SK-N-SH treated with all-trans-retinoic acid at 6 μM for 48 hours (cell line): Measurements from ENCODE around the gene ASCC3.
A peak's percentile ranks its signal among the peaks of the same experiment; 100 is the strongest.
"Not testable (repeated sequence)": the region's sequence is repeated elsewhere in the genome, so short reads cannot be mapped to it uniquely, and the experiment has no call there.

Experiments used
- ATAC-seq: fragments of 200-7000 bp; cut with Tn5 transposase; 3 replicates; pipeline ENCODE4 v1.9.1; 2020; ENCODE audit warnings: mild to moderate bottlenecking, moderate library complexity
- ARNTL ChIP-seq: fragments of 450-650 bp; formaldehyde crosslinking; IDR thresholded peaks from 2 replicates; pipeline ENCODE4 v1.5.0; 2020; ENCODE audit warnings: low read depth, mild to moderate bottlenecking, moderate library complexity, borderline replicate concordance
- BACH2 ChIP-seq: fragments of 250-450 bp; sonication (Bioruptor Pico); IDR thresholded peaks from 2 replicates; pipeline ENCODE4 v1.9.0; 2021; ENCODE audit warnings: mild to moderate bottlenecking, borderline replicate concordance
- ESRRG ChIP-seq: fragments of 250-450 bp; sonication (Bioruptor Pico); IDR thresholded peaks from 2 replicates; pipeline ENCODE4 v1.6.1; 2021; ENCODE audit warnings: mild to moderate bottlenecking
- GLIS3 ChIP-seq: fragments of 250-450 bp; sonication (Bioruptor Pico); IDR thresholded peaks from 2 replicates; pipeline ENCODE4 v1.5.0; 2020; ENCODE audit warnings: mild to moderate bottlenecking, moderate library complexity
- ISL1 ChIP-seq: fragments of 250-450 bp; sonication (Bioruptor Pico); IDR thresholded peaks from 2 replicates; pipeline ENCODE4 v2.1.2; 2022; ENCODE audit warnings: mild to moderate bottlenecking, moderate library complexity
- OSR1 ChIP-seq: fragments of 250-450 bp; sonication (Bioruptor Pico); IDR thresholded peaks from 2 replicates; pipeline ENCODE4 v1.8.0; 2022; ENCODE audit warnings: moderate library complexity, mild to moderate bottlenecking, inconsistent platforms
- PPARA ChIP-seq: fragments of 250-450 bp; sonication (Bioruptor Pico); IDR thresholded peaks from 2 replicates; pipeline ENCODE4 v1.5.0; 2020; ENCODE audit warnings: mild to moderate bottlenecking, borderline replicate concordance
- RARB ChIP-seq: fragments of 250-450 bp; sonication (Bioruptor Pico); IDR thresholded peaks from 2 replicates; pipeline ENCODE4 v1.8.0; 2021; ENCODE audit warnings: mild to moderate bottlenecking, moderate library complexity
- SNAI2 ChIP-seq: fragments of 250-450 bp; sonication (Bioruptor Pico); IDR thresholded peaks from 2 replicates; pipeline ENCODE4 v1.5.0; 2020; ENCODE audit warnings: mild to moderate bottlenecking, moderate library complexity
- TCF4 ChIP-seq: fragments of 250-450 bp; sonication (Bioruptor Pico); IDR thresholded peaks from 2 replicates; pipeline ENCODE4 v1.8.0; 2021; ENCODE audit warnings: mild to moderate bottlenecking, moderate library complexity, borderline replicate concordance
- TOX ChIP-seq: fragments of 250-450 bp; sonication (Bioruptor Pico); IDR thresholded peaks from 2 replicates; pipeline ENCODE4 v1.8.0; 2021; ENCODE audit warnings: mild to moderate bottlenecking, moderate library complexity, borderline replicate concordance
- ZC3H10 ChIP-seq: fragments of 250-450 bp; sonication (Bioruptor Pico); IDR thresholded peaks from 2 replicates; pipeline ENCODE4 v1.5.1; 2021; ENCODE audit warnings: mild to moderate bottlenecking, moderate library complexity
- ZFP3 ChIP-seq: fragments of 250-450 bp; sonication (Bioruptor Pico); IDR thresholded peaks from 2 replicates; pipeline ENCODE4 v1.5.0; 2020; ENCODE audit warnings: mild to moderate bottlenecking, moderate library complexity
- ZNF70 ChIP-seq: fragments of 450-650 bp; formaldehyde crosslinking; IDR thresholded peaks from 2 replicates; pipeline ENCODE4 v1.5.0; 2020; ENCODE audit warnings: mild to moderate bottlenecking, moderate library complexity
- ZNF8 ChIP-seq: fragments of 450-650 bp; formaldehyde crosslinking; IDR thresholded peaks from 2 replicates; pipeline ENCODE4 v1.5.0; 2020; ENCODE audit warnings: mild to moderate bottlenecking, moderate library complexity
- TF ChIP-seq, protein P1 (sequence below): fragments of 250-450 bp; sonication (Bioruptor Pico); IDR thresholded peaks from 2 replicates; pipeline ENCODE4 v1.8.0; 2021; ENCODE audit warnings: low read depth, mild to moderate bottlenecking, moderate library complexity, borderline replicate concordance
- TF ChIP-seq, protein P2 (sequence below): fragments of 250-450 bp; sonication (Bioruptor Pico); IDR thresholded peaks from 2 replicates; pipeline ENCODE4 v1.5.1; 2021; ENCODE audit warnings: mild to moderate bottlenecking, moderate library complexity
- TF ChIP-seq, protein P3 (sequence below): fragments of 250-450 bp; sonication (Bioruptor Pico); IDR thresholded peaks from 2 replicates; pipeline ENCODE4 v1.5.1; 2020; ENCODE audit warnings: low read depth, mild to moderate bottlenecking, moderate library complexity
- TF ChIP-seq, protein P4 (sequence below): fragments of 250-450 bp; sonication (Bioruptor Pico); IDR thresholded peaks from 2 replicates; pipeline ENCODE4 v1.8.0; 2020; ENCODE audit warnings: mild to moderate bottlenecking, moderate library complexity, borderline replicate concordance

ASCC3 gene

DNA sequence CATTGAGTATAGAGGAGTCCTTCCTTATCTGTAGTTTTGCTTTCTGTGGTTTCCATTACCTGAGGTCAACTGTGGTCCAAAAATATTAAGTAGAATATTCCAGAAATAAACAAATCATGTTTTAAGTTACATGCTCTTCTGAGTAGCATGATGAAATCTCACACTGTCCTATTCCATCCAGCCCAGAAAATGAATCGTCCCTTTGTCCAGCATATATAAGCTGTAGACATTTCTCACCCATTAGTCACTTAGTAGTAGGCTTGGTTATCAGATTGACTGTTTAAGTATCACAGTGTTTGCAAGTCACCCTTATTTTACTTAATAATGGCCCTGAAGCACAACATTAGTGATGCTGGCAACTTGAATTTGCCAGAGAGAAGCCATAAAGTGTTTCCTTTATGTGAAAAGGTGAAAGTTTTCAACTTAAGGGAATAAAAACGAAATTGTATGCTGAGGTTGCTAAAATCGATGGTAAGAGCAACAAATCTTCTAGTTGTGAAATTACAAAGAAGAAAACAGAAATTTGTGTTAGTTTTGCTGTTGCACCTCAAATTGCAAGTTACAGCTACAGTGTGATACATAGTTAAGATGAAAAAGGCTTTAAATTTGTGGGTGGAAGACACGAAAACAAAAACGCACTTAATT, 217.8 kb downstream of the ASCC3 start:
- peak; percentile 65; the same call in 2 of the 3 replicates for ATAC-seq

DNA sequence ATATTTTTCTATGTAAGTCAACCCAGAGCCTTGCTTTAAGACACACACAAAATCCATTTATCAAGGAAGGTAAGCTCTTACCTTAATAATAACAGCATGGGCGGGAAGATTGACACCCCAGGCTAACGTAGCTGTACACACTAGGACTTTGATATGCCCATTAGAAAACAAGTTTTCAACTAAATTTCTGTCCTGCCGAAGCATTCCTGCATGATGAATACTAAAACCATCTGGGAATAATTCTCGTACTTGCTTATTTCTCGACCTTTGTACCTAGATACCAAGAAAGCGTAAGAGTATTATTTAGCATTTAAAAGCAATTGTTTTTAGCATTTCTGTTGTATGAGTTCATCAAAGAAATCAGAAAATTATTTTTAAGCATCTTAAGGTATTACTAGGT, 218.9 kb downstream of the ASCC3 start:
- no peak for ATAC-seq
- no peak for TF ChIP-seq RARB (CRISPR knock-in tag)
- TF ChIP-seq OSR1, result no peak
- no peak for TF ChIP-seq TCF4 (CRISPR knock-in tag)
- TF ChIP-seq ZC3H10 (CRISPR knock-in tag), result no peak
- TF ChIP-seq ESRRG (CRISPR knock-in tag), result no peak

More for the DNA sequence above, 217.8 kb downstream of the ASCC3 start:
- TF ChIP-seq OSR1, result no peak
- TF ChIP-seq, protein P1, sequence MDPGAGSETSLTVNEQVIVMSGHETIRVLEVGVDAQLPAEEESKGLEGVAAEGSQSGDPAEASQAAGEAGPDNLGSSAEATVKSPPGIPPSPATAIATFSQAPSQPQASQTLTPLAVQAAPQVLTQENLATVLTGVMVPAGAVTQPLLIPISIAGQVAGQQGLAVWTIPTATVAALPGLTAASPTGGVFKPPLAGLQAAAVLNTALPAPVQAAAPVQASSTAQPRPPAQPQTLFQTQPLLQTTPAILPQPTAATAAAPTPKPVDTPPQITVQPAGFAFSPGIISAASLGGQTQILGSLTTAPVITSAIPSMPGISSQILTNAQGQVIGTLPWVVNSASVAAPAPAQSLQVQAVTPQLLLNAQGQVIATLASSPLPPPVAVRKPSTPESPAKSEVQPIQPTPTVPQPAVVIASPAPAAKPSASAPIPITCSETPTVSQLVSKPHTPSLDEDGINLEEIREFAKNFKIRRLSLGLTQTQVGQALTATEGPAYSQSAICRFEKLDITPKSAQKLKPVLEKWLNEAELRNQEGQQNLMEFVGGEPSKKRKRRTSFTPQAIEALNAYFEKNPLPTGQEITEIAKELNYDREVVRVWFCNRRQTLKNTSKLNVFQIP, result no peak
- no peak for TF ChIP-seq PPARA (CRISPR knock-in tag)
- TF ChIP-seq ARNTL (CRISPR knock-in tag), result no peak
- no peak for TF ChIP-seq BACH2 (CRISPR knock-in tag)
- TF ChIP-seq ISL1 (CRISPR knock-in tag), result 0 out of 2 replicates have a peak, but pooled peaks have one; percentile 8
- no peak for TF ChIP-seq RARB (CRISPR knock-in tag)

DNA sequence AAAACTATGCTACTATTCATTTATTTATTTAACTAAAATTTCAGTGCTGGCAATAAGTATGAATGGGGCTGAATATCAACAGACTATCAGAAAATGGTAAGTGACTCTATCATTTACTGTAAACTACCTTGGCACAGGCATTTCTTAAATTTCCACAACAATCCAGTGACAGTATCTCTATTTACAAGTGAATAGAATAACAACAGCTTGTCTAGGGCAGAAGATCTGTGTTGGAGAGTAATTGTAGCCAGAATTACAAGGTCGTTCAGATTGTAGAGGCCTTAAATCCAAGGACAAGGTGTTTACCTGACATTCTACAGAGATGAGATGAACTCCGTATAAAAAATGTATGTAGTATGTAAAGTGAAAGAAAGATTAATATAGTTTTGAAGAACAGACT, 222.6 kb downstream of the ASCC3 start:
- no peak for ATAC-seq
- TF ChIP-seq TCF4 (CRISPR knock-in tag) (no peak), ISL1 (CRISPR knock-in tag) (no peak), ARNTL (CRISPR knock-in tag) (no peak)
- TF ChIP-seq, protein P2, sequence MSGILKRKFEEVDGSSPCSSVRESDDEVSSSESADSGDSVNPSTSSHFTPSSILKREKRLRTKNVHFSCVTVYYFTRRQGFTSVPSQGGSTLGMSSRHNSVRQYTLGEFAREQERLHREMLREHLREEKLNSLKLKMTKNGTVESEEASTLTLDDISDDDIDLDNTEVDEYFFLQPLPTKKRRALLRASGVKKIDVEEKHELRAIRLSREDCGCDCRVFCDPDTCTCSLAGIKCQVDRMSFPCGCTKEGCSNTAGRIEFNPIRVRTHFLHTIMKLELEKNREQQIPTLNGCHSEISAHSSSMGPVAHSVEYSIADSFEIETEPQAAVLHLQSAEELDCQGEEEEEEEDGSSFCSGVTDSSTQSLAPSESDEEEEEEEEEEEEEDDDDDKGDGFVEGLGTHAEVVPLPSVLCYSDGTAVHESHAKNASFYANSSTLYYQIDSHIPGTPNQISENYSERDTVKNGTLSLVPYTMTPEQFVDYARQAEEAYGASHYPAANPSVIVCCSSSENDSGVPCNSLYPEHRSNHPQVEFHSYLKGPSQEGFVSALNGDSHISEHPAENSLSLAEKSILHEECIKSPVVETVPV, result no peak

DNA sequence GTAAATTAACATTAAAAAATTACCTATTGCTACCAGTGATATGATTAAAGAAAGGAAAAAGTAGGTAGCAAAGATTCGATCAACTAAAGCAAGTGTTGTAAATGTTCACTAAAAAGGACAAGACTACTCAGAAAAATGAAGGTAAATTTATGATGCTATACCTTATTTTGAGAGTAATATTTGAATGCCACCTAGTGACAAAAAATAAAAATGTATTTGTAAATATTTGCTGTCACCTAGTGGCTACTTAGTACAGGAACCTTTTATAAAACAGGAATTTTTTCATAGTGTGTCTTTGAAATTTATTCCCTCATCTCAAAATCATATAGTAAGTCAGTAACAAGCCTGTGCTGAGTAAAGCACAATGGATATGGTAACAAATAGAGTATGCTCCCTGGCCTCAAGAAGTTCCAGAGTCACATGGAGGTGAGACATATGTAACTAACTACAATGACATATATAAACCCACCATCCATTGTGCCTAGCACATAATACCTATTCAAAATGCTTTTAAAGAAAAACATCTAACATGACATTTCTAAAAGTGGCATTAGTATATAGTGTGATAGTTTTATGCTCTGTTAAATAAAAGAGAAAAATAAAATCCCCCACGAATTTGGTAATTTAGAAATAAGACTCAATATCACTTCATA, 223.3 kb downstream of the ASCC3 start:
- TF ChIP-seq ZNF70 (CRISPR knock-in tag) (no peak), BACH2 (CRISPR knock-in tag) (no peak)
- TF ChIP-seq, protein P1, result no peak
- peak; percentile 64 for ATAC-seq

DNA sequence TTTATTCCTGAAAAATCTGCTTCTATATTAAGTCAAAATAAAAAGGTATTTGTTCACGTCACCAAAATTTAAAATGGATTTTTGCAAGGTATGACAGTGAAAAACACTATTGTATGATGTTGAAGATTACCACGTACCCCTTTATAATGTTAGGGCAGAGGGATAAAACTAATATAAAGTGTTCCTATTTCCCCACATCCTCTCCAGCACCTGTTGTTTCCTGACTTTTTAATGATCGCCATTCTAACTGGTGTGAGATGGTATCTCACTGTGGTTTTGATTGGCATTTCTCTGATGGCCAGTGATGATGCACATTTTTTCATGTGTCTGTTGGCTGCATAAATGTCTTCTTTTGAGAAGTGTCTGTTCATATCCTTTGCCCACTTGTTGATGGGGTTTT, 240.0 kb downstream of the ASCC3 start:
- ATAC-seq, result not testable (repeated sequence)

DNA sequence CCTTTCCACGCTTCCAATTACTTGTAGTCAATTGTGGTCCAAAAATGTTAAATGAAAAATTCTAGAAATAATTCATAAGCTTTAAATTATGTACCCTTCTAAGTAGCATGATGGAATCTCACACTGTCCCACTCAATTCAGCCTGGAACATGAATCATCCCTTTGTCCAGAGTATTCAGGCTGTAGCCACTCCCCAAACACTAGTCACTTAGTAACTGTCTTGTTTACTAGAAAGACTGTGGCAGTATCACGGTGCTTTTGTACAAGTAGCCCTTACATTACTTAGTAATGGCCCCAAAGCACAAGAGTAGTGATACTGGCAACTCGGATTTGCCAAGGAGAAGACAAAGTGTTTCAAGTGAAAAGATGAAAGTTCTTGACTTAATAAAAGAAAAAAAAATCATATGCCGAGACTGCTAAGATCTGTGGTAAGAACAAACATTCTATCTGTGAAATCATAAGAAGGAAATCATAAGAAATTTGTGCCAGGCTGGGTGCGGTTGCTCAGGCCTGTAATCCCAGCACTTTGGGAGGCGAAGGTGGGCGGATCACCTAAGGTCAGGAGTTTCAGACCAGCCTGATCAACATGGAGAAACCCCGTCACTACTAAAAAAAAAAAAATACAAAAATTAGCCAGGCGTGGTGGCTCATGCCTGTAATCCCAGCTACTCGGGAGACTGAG, 247.9 kb downstream of the ASCC3 start:
- ATAC-seq, result peak; percentile 99
- no peak for TF ChIP-seq SNAI2
- TF ChIP-seq, protein P3, sequence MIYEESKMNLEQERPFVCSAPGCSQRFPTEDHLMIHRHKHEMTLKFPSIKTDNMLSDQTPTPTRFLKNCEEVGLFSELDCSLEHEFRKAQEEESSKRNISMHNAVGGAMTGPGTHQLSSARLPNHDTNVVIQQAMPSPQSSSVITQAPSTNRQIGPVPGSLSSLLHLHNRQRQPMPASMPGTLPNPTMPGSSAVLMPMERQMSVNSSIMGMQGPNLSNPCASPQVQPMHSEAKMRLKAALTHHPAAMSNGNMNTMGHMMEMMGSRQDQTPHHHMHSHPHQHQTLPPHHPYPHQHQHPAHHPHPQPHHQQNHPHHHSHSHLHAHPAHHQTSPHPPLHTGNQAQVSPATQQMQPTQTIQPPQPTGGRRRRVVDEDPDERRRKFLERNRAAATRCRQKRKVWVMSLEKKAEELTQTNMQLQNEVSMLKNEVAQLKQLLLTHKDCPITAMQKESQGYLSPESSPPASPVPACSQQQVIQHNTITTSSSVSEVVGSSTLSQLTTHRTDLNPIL (CRISPR knock-in tag), result no peak
- no peak for TF ChIP-seq ARNTL (CRISPR knock-in tag)
- no peak for TF ChIP-seq ZC3H10 (CRISPR knock-in tag)
- no peak for TF ChIP-seq RARB (CRISPR knock-in tag)
- TF ChIP-seq TCF4 (CRISPR knock-in tag), result no peak
- TF ChIP-seq TOX, result no peak
- TF ChIP-seq, protein P4, sequence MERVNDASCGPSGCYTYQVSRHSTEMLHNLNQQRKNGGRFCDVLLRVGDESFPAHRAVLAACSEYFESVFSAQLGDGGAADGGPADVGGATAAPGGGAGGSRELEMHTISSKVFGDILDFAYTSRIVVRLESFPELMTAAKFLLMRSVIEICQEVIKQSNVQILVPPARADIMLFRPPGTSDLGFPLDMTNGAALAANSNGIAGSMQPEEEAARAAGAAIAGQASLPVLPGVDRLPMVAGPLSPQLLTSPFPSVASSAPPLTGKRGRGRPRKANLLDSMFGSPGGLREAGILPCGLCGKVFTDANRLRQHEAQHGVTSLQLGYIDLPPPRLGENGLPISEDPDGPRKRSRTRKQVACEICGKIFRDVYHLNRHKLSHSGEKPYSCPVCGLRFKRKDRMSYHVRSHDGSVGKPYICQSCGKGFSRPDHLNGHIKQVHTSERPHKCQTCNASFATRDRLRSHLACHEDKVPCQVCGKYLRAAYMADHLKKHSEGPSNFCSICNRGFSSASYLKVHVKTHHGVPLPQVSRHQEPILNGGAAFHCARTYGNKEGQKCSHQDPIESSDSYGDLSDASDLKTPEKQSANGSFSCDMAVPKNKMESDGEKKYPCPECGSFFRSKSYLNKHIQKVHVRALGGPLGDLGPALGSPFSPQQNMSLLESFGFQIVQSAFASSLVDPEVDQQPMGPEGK (CRISPR knock-in tag), result no peak
- TF ChIP-seq ESRRG (CRISPR knock-in tag), result no peak
- no peak for TF ChIP-seq ZNF8
- no peak for TF ChIP-seq PPARA (CRISPR knock-in tag)
- TF ChIP-seq ZFP3 (CRISPR knock-in tag), result no peak
- no peak for TF ChIP-seq GLIS3 (CRISPR knock-in tag)
- TF ChIP-seq, all 23 proteins: peak for 0
